NOMO-1 treated with DMSO at 0.1 percent for 48 hours (cell line): ENCODE results near the gene TRIOBP.
A peak's percentile ranks its signal among the peaks of the same experiment; 100 is the strongest.
"Not testable (repeated sequence)": the region's sequence is repeated elsewhere in the genome, so short reads cannot be mapped to it uniquely, and the experiment has no call there.

ENCODE experiments used
- DNase-seq: peaks from one replicate; lab custom pipeline; 2025; ENCODE audit not compliant: unreplicated experiment; lab: John Stamatoyannopoulos, UW

TRIOBP gene

DNA sequence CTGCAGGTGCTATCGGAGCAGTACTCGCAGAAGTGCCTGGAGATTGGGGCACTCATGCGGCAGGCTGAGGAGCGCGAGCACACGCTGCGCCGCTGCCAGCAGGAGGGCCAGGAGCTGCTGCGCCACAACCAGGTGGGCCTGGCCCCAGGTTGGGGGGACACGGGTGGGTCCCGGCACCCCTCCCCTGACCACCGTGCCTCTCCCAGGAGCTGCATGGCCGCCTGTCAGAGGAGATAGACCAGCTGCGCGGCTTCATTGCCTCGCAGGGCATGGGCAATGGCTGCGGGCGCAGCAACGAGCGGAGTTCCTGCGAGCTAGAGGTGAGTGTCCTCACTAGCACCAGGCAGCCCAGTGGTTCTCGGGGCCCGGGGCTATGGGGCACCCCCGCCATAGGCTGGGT, 72.2 kb downstream of the TRIOBP start:
- DNase-seq: no peak

DNA sequence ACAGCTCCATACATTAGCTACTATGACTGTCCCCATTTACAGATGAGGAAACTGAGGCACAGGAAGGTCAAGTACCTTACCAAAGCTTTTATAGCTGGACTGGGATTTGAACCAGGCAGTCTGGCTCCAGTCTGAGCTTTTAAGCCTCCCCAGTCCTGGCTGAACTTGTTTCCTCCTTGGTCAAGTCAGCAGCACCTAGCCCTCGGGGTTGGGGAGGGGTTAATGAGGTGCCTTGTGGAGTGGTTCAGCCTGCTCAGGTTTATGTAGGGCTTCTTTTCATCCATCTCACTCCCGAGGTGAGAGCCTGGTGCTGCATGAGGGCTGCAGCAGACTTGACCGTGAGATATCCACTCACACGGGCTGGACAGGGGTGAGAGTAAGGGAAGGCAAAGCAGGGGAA, 74.2 kb downstream of the TRIOBP start:
- no peak for DNase-seq

DNA sequence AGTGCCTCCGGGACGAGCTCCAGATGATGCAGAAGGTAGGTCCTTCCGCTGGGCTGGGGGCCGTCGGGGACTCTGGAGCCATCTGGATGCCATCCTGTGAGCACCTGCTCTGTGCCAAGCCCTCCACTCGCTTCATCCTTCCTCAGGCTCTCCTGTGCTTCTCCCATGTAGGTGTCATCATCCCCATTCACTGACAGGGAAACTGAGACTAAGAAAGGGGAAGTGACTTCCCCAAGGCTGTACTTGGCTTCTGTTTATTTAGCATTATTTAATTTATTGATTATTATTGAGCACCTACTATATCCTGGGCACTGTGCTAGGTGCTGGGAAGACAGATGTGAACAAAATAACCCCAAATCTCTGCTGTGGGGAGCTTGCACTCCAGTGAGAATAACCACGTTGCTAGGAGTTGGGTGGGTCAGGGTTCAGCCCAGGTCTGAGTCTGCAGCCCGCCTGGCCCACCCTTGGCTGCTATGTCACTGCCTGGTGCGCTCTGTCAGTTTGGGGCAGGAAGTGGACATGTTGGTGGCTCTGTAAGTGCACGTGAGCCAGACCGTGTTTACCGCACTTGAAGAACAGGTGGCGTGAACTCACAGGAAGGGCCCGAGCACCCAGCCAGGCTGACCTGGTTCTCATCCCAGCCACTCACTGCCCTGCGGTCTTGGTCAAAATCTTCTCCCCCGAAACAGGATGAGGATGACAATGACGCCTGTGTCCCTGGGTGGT, 75.0 kb downstream of the TRIOBP start:
- no peak for DNase-seq

DNA sequence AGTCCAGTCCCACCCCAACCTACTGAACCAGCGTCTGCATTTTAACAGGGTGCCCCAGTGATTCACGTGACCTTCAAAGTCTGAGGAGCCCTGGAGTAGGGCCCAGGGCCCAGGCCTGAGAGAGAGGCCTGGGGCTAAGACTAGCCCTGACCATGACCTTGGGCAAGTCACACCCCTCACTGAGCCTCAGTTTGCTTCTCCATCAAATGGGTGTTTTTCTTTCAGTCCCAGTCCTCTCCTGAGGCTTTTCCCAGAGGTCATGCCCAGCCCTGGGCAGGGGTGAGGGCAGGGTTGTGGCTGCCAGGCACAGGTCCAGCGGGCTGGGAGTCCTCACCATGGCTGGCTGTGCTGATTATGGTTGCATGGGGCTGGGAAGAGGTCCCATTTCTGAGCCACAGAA, 77.9 kb downstream of the TRIOBP start:
- no peak for DNase-seq

DNA sequence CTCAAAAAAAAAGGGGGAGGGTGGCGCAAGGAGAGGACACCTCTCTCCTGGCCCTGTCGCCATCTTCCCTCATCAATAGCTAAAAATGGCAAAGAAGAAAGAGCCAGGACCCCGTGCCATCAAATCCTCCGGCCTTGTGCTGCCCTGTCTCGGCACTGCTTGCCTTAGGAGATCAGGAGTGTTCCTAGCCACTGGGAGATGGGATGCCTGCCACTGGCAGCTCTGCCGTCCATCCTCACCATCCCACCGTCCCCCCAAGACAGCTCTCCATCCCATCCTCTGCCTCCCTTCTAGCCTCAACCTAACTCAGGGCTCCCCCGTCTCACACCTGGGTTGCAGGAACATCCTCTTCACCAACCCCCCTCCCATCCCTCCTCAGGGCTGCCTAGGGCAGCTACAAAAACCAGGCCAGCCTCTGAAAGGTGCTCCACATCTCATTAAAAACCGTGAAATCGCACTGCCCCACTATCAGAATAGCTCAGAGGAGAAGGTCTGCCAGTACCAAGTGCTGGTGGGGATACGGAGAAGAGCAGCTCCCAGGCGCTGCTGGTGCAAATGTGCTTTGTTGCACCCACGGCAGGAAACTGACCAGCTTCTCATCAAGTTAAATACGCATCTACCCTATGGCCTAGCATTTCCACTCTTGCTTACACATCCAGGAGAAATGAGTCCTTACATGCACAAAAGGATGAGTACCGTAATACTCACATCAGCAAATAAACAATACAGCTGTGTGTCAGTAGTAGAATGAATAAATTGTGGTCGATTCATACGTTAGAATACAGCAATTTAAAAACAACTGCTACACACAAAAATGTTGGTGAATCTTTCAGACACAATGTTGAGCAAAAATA, 79.2 kb downstream of the TRIOBP start:
- no peak for DNase-seq

DNA sequence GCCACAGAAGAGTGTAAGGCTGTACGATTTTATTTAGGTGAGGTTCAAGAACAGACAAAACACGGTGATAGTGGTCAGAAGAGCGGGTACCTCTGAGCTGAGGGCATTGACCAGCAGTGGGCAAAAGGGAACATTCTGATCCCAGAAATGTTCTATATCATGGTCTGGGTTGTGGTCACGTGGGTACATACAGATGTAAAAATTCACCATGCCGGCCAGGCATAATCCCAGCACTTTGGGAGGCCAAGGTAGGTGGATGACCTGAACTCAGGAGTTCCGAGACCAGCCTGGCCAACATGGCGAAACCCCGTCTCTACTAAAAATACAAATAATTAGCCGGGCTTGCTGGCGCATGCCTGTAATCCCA, 79.8 kb downstream of the TRIOBP start:
- DNase-seq: no peak

GRCh38 chr22:37777122-37777687, 80.4 kb downstream of the TRIOBP start:
- DNase-seq: peak; percentile 12

GRCh38 chr22:37778370-37779009, 81.6 kb downstream of the TRIOBP start:
- no peak for DNase-seq

DNA sequence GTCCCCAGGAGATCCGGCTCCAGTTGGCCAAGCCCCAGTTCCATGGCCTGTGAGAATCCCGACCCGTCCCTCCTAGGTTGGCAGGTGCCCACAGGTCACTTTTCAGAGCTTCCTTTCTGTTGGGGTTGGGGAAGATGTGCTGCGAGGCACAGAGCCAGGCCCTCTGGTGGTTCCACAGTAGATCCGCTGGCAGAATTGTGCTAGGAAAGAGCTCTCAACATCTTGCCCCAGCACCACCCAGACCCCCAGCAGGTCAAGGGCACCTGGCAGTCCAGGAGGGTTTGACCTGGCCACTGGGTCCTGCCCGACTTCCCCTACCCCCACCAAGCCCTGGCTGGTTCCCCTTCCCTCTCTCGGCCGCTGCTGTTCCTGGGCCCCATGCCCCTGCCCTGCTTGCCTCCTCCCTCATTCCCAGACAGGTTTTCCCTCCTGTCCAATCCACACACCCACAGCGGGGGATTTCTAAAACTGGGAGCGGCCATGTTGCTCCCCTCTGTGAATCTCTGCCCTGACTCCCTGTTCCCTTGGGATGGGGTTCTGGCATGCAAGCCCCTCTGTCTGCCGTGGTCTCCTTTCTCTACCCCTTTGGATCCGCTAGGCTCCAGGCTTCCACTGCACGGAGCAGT, 84.7 kb downstream of the TRIOBP start:
- DNase-seq: no peak

DNA sequence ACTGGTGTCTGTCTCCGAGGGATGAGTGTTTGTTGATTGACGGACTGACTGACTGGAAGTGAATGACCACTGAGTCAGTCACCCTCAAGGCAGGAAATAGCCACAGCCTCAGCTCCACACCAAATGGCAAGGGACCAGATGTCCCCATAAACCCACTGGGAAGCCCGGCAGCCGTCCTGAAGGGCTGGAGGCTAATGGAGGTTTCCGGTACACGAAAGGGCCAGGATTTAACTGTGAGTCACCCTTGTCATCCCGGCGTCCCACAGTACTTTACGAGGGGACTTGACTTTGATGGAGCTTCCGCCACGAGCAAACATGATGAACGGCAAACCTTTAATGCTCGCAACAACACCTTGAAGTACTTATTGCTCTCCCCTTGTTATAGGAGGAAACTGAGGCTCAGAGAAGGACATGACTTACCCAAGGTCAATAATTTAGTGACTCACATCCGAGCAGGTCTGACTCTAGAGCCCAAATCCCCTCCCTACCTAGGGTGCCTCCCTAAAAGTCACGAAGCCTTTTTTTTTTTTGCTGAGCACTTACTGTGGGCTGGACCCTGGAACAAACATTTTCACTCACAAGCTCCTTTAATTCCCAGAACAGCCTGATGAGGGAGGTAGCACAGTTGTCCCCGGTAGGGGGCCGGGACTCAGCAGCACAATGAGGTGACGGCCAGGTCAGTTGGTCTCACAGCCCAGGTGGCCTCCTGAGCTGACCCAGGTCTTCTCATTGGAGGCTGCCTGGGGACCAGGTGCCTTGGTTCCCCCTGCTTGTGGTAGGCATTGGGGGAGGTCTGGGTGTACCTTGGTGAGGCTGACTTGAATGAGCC, 85.7 kb downstream of the TRIOBP start:
- DNase-seq: no peak

- no peak for DNase-seq
These were observed 88.1 kb downstream of the TRIOBP start for GRCh38 chr22:37784829-37785495.

DNA sequence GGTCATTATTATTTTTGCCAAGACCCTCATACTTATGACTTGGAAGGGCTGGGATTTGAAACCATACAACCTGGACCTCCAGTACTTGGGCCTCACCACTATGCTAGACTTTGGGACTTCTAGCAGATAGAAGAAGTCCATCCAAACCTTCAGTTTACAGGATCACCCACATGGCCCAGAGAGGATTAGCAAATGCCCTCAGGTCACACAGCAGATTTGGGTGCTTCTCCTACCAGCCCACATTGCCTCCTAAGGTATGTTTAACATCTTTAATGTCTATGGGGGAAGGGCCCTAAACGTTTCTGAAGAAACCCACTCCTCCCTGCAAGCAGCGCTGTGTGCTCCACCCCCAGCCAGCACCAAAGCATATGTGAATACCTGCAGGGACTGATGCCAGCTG, 93.4 kb downstream of the TRIOBP start:
- no peak for DNase-seq

- no peak for DNase-seq
These were observed 95.6 kb downstream of the TRIOBP start for GRCh38 chr22:37792494-37792893.

- DNase-seq: no peak
These were observed 97.5 kb downstream of the TRIOBP start for GRCh38 chr22:37794376-37794775.

- no peak for DNase-seq
These were observed 99.2 kb downstream of the TRIOBP start for GRCh38 chr22:37796079-37796478.

DNA sequence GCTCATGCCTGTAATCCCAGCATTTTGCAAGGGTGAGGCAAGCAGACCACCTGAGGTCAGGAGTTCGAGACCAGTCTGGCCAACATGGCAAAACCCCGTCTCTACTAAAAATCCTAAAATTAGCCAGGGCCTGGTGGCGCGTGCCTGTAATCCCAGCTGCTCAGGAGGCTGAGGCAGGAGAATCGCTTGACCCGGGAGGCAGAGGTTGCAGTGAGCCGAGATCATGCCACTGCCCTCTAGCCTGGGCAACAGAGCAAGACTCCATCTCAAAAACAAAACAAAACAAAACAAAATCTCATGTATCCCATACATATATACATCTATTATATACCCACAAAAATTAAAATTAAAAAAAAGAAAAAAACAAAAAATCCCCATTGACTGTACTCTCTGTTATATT, 100.4 kb downstream of the TRIOBP start:
- DNase-seq: not testable (repeated sequence)

GRCh38 chr22:37797874-37798500, 101.1 kb downstream of the TRIOBP start:
- DNase-seq: no peak

DNA sequence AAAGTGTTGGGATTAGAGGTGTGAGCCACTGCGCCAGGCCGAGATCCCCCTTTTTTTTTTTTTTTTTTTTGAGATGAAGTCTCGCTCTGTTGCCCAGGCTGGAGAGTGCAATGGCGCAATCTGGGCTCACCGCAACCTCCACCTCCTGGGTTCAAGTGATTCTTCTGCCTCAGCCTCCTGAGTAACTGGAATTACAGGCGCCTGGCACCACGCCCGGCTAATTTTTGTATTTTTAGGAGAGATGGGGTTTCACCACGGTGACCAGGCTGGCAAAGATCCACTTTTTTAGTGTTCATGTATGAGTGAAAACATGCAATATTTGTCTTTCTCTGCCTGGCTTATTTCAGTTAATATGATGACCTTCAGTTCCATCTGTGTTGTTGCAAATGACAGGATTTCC, 103.1 kb downstream of the TRIOBP start:
- not testable (repeated sequence) for DNase-seq

GRCh38 chr22:37801946-37802309, 105.1 kb downstream of the TRIOBP start:
- no peak for DNase-seq
